Gastrocnemius medialis (tissue), 4 donors: Measurements from ENCODE around the gene EPS8. TPM values are rescaled to one million over a fixed set of nuclear protein-coding genes. Genes with fewer than 3 reads are reported as not detected.

ENCODE experiments used
- ATAC-seq, 2 donors: fragments of 150-250 bp; one replicate each; pipeline ENCODE4 v1.9.1; 2016
- DNase-seq, 2 donors: peaks; one replicate each; pipeline ENCODE4 v3.0.0-alpha.2; 2019
- H3K27ac ChIP-seq, 4 donors: fragments of 200-600 bp; sonication (generic); 1 replicate in 1 of 4; 2 replicates in 3 of 4; pipeline ENCODE4 v1.5.1; 2016 to 2018; ENCODE audit warnings: mild to moderate bottlenecking in 2 of 4, moderate library complexity in 1 of 4
- H3K27me3 ChIP-seq, 3 donors: fragments of 200-600 bp; sonication (generic) in 2 of 3; 1 replicate in 1 of 3; 2 replicates in 2 of 3; pipeline versions ENCODE4 v1.5.1 to v1.6.0; 2016 to 2019; ENCODE audit warnings: mild to moderate bottlenecking in 1 of 3, moderate library complexity in 1 of 3
- H3K36me3 ChIP-seq, 2 donors: fragments of 200-600 bp; sonication (generic) in 1 of 2; one replicate each; pipeline ENCODE4 v1.5.1; 2017 to 2018
- H3K4me1 ChIP-seq, 2 donors: fragments of 200-600 bp; sonication (generic) in 1 of 2; one replicate each; pipeline ENCODE4 v1.5.1; 2016 to 2017; ENCODE audit warnings: mild to moderate bottlenecking in 2 of 2
- H3K4me3 ChIP-seq, 4 donors: fragments of 200-600 bp; sonication (generic) in 3 of 4; 1 replicate in 1 of 4; 2 replicates in 3 of 4; pipeline ENCODE4 v1.5.1; 2016 to 2019; ENCODE audit warnings: mild to moderate bottlenecking in 2 of 4
- H3K9me3 ChIP-seq, 3 donors: fragments of 200-600 bp; sonication (generic) in 2 of 3; 1 replicate in 1 of 3; 2 replicates in 2 of 3; pipeline ENCODE4 v1.5.1; 2016 to 2019
- CTCF ChIP-seq, 5 experiments: fragments of 450-650 bp in 3 of 5; fragments of 200-600 bp in 2 of 5; sonication (generic) in 2 of 5; IDR thresholded peaks in 4 of 5; conservative IDR thresholded peaks in 1 of 5; 1 replicate in 4 of 5; 2 replicates in 1 of 5; pipeline ENCODE4 v1.5.1; 2016 to 2019; ENCODE audit warnings: antibody characterized with exemption in 5 of 5, mild to moderate bottlenecking in 3 of 5, moderate library complexity in 3 of 5
- POLR2A ChIP-seq, 2 donors: fragments of 450-650 bp; IDR thresholded peaks; one replicate each; pipeline ENCODE4 v1.6.1; 2017; ENCODE audit warnings: antibody characterized with exemption in 2 of 2, mild to moderate bottlenecking in 2 of 2, moderate library complexity in 2 of 2
- in situ Hi-C, 4 donors: fragments of 200-750 bp; cut with MboI; loops; one replicate each; pipeline versions ENCODE4 v1.15.0 to v1.8.0; 2017; ENCODE audit warnings: low sequenced_read_pairs in 4 of 4
- intact Hi-C: fragments of 100-400 bp; cut with DNase I; formaldehyde crosslinking; loops from one replicate; pipeline ENCODE4 v1.15.1; 2023; ENCODE audit warnings: low total_unique reads
- total RNA-seq, 4 donors: library from RNA; depleted of rRNA; stranded (reverse); fragments of >200 nt; gene quantifications; one replicate each; pipeline versions ENCODE4 v1.1.0 to v1.2.3, GENCODE V29; 2016

The EPS8 gene
- total RNA-seq, 4 donors from 2014 or later, result 26.8 to 48.4 (median 32.0) TPM

- no peak for TF ChIP-seq POLR2A (IDR thresholded peaks at IDR 0.05)
- Histone ChIP-seq H3K27ac (peak overlapping the region; percentile 39 to 61 (median 52)), H3K4me1 (peaks cover 8 to 14% of the 10 kb centered on the region in 2 donors), H3K4me3 (peak overlapping the region in 1 of 4 donors; percentile 25), H3K27me3 (no peaks in the 10 kb centered on the region), H3K36me3 (no peaks in the 10 kb centered on the region), H3K9me3 (no peaks in the 10 kb centered on the region)
- in situ Hi-C loops, result no loop called here
- ATAC-seq, result no peak
- intact Hi-C loops, result no loop called here
- no peak for DNase-seq
These were observed 77.0 kb downstream of the EPS8 start for GRCh38 chr12:15712160-15712559.

GRCh38 chr12:15710860-15711510 lies 78.2 kb downstream of the EPS8 start:
- in situ Hi-C loops, result no loop called here
- H3K9me3 ChIP-seq, result no peaks in the 10 kb centered on the region
- intact Hi-C loops, result no loop called here
- H3K27ac ChIP-seq, result no peak overlapping the region
- peak overlapping the region in 1 of 4 donors; percentile 16 for H3K4me3 ChIP-seq
- no peaks in the 10 kb centered on the region for H3K36me3 ChIP-seq
- ATAC-seq (no peak), DNase-seq (no peak)
- TF ChIP-seq POLR2A (IDR thresholded peaks at IDR 0.05), result no peak
- no peak for TF ChIP-seq CTCF (IDR thresholded peaks at IDR 0.05 in 4 of 5, conservative IDR thresholded peaks at IDR 0.05 in 1 of 5)
- peaks cover 0 to 9% of the 10 kb centered on the region in 2 donors for H3K4me1 ChIP-seq
- no peaks in the 10 kb centered on the region for H3K27me3 ChIP-seq

GRCh38 chr12:15709551-15709950 lies 79.6 kb downstream of the EPS8 start:
- H3K4me1 ChIP-seq, result peaks cover 0 to 9% of the 10 kb centered on the region in 2 donors
- intact Hi-C loops (no loop called here), in situ Hi-C loops (no loop called here)
- no peak for TF ChIP-seq POLR2A (IDR thresholded peaks at IDR 0.05)
- no peak for TF ChIP-seq CTCF (IDR thresholded peaks at IDR 0.05 in 4 of 5, conservative IDR thresholded peaks at IDR 0.05 in 1 of 5)
- H3K4me3 ChIP-seq, result no peak overlapping the region
- DNase-seq, result no peak
- ATAC-seq, result no peak
- H3K27ac ChIP-seq, result no peak overlapping the region
- H3K27me3 ChIP-seq, result no peaks in the 10 kb centered on the region
- no peaks in the 10 kb centered on the region for H3K9me3 ChIP-seq
- no peaks in the 10 kb centered on the region for H3K36me3 ChIP-seq

GRCh38 chr12:15708396-15709076 lies 80.7 kb downstream of the EPS8 start:
- TF ChIP-seq POLR2A (IDR thresholded peaks at IDR 0.05), result no peak
- TF ChIP-seq CTCF (IDR thresholded peaks at IDR 0.05 in 4 of 5, conservative IDR thresholded peaks at IDR 0.05 in 1 of 5), result no peak
- Histone ChIP-seq H3K4me3 (no peak overlapping the region), H3K36me3 (no peaks in the 10 kb centered on the region), H3K9me3 (no peaks in the 10 kb centered on the region), H3K4me1 (peaks cover 0 to 4% of the 10 kb centered on the region in 2 donors), H3K27me3 (no peaks in the 10 kb centered on the region), H3K27ac (no peak overlapping the region)
- intact Hi-C loops, result no loop called here
- no peak for DNase-seq
- ATAC-seq, result no peak
- in situ Hi-C loops, result no loop called here

GRCh38 chr12:15707516-15708199 lies 81.5 kb downstream of the EPS8 start:
- H3K4me3 ChIP-seq, result no peak overlapping the region
- intact Hi-C loops (no loop called here), in situ Hi-C loops (no loop called here)
- no peak for TF ChIP-seq POLR2A (IDR thresholded peaks at IDR 0.05)
- H3K9me3 ChIP-seq, result no peaks in the 10 kb centered on the region
- DNase-seq (no peak), ATAC-seq (no peak)
- no peaks in the 10 kb centered on the region for H3K4me1 ChIP-seq
- H3K36me3 ChIP-seq, result no peaks in the 10 kb centered on the region
- H3K27ac ChIP-seq, result no peak overlapping the region
- H3K27me3 ChIP-seq, result no peaks in the 10 kb centered on the region
